ENCODE data around the gene NDUFA6. TPM values are rescaled to one million over a fixed set of nuclear protein-coding genes. Genes with fewer than 3 reads are reported as not detected.

NDUFA6 gene
- total RNA-seq, 4 donors from 2014 or later: 51.0 to 81.0 (median 64.9) TPM

DNA sequence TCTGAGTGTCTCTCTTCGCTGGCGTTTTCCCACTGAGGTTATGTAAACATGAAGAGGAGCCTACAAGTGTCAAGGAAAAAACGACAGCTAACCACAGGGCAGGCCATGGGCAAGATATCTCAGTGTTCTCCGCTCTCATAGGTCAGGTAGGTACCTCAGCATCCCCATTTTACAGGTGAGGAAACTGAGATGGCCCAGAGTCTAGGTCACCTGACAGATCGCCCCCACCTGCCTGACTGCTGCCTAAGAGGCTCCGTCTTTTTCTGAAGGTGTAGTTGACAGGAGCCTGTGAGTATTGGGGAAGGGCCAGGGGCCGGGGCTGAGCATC is 847 bp upstream of the NDUFA6 start:
- TF ChIP-seq, protein P1, sequence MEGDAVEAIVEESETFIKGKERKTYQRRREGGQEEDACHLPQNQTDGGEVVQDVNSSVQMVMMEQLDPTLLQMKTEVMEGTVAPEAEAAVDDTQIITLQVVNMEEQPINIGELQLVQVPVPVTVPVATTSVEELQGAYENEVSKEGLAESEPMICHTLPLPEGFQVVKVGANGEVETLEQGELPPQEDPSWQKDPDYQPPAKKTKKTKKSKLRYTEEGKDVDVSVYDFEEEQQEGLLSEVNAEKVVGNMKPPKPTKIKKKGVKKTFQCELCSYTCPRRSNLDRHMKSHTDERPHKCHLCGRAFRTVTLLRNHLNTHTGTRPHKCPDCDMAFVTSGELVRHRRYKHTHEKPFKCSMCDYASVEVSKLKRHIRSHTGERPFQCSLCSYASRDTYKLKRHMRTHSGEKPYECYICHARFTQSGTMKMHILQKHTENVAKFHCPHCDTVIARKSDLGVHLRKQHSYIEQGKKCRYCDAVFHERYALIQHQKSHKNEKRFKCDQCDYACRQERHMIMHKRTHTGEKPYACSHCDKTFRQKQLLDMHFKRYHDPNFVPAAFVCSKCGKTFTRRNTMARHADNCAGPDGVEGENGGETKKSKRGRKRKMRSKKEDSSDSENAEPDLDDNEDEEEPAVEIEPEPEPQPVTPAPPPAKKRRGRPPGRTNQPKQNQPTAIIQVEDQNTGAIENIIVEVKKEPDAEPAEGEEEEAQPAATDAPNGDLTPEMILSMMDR (IDR thresholded peaks at IDR 0.05; ENCODE audit: low read depth): no peak

DNA sequence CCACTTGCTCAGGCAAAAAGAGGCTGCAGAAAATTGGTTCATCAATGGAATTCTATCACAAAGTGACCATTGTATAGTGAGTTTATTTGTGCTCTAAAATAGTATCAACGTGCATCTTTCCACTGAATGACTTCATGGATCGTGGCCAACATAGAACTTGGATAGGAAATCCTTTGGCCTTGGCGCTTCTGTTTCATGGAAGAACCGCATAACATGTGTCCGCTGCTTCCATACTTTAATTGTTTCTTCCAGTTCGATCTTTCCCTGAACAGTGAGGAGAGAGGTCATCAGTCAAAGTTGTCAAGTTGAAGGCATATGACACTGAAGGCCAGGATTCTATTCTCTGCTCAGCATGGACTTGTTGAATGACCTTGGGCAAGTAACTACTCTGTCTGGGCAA is 4.5 kb downstream of the NDUFA6 start:
- TF ChIP-seq, protein P1 (IDR thresholded peaks at IDR 0.05; ENCODE audit: low read depth): no peak

DNA sequence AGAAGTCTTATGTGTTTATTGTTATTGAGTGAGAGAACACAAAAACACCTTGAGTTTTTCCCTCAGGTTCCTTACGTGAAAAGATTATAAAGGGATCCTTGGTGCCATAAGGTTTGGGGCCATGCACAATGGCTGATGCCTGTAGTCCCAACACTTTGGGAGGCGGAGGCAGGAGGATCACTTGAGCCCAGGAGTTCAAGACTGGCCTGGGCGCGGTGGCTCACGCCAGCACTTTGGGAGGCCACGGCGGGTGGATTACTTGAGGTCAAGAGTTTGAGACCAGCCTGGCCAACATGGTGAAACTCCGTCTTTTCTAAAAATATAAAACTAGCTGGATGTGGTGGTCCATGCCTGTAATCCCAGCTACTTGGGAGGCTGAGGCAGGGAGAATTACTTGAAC is 5.7 kb downstream of the NDUFA6 start:
- TF ChIP-seq, protein P1 (IDR thresholded peaks at IDR 0.05; ENCODE audit: low read depth): no peak

DNA sequence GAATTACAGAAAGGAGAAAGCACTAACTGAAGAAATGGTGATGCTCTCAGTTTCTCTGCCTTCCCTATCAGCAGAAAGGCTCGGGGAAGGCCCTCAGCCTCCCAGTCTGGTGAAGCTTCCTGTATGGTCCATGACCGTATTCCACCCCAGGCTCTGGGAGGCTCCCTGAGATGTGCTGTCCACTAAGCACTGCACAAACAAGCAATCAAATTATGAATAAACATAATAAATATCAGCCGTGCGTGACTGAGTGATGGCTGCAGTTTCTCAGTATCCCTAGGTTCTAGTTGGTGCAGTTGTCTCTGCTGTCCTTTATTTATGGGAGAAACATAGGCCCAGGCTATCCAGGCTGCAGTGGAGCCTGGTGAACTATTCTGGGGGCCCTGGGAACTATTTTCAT is 7.5 kb downstream of the NDUFA6 start:
- TF ChIP-seq, protein P1 (IDR thresholded peaks at IDR 0.05; ENCODE audit: low read depth): no peak

DNA sequence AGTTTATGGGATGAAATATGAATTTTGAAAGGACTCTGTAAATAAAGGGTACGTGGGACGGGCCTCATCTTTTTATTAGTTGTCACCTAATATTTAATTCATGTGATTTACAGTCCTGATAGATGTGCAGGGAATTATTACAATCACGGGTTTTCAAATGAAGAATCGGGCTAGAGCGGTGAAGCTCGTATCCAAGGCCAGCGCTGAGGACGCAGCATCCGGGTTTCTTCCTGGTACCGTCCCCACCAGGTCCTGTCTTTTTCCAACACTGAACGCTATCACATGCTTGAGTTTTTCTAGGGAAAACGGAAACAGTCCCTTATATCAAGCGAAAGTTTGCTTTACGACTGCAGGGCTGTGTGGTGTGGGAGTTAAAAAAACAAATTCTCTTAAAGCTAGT is 10.3 kb downstream of the NDUFA6 start:
- TF ChIP-seq, protein P1 (IDR thresholded peaks at IDR 0.05; ENCODE audit: low read depth): no peak

DNA sequence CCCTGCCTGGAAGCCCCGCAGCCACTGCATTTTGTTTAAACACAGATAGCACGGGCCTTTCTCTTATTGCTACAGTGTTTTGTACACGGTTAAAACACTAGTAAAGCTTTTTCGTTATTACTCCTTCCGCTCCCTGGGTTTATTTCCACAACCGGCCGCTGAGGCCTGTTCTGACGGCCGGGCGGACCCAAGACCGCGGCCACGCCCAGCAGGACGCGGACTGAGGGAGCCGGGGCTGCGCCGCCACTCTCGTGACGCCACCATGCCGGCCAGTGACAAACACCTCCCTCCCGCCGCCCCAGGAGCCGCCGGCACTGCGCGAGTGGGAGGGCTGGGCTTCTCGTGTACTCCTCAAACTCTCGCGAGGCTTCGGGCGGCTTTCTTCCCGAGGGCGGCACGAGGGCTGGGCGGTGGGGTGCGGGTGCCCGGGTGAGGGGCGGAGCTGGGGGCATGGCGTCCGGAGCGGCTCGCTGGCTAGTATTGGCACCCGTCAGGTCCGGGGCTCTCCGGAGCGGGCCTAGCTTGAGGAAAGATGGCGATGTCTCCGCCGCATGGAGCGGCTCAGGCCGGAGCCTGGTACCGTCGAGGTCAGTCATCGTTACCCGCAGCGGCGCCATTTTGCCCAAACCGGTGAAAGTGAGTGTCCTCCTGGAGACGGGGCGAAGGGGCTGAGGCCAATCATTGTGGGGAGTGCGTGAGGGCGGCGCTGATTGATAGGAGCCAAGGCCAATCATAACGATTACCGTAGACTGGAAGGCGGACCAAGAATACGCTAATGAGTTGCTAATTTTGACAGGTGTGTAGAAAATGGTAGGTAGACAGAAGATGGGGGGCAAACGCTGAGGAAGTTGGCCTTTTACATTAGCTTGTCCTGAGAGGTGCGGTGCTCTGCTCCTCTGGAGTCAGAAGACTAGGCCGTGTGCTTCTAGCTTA is 11.0 kb downstream of the NDUFA6 start, which contains the start of gene SMDT1:
Gene SMDT1, plus strand, starts transcription at position 382 of the 933 bp plus-strand sequence. Its CDS starts 69 bp downstream, at position 451.
- TF ChIP-seq, protein P1 (IDR thresholded peaks at IDR 0.05; ENCODE audit: low read depth): no peak

DNA sequence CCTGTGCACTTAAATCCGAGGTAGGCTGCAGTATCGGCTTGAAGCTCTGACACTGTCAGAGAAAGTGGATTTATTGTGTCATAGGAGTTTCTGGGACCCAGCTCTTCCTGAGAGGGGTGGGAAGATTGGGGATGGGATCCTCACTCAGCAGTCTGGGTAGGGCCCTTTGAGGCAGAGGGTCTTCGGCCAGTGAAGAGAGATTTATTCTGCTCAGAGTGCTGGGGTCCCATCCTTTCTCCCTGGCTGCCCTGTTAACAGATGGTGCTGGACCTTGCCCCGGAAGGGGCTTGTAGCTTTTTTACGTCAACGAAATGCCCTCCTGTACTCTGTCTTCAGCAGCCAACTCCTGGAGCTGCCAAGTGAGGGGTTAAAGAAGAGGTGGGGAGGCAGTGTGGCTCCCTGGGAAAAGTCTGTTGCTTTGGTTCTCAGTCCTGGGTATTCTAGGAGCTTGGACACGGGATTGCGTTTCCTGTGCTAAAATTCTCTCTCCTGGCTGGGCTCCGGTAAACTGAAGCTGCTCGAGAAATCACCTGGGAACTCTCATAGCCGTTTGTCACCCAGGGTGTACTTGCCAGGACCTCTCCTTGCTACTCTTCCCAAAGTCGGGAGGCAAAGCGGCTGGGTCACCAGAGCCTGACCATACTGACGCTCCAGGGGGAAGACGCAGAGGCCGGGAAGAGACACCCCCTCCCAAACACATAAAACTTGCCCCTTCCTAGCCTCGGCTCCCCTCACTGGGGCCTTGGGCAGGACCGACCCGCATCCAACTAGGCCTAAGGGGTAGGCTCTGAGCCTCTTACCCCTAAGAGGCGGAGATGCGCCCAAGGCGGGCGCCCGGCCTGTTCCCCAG is 11.9 kb downstream of the NDUFA6 start:
- TF ChIP-seq, protein P1 (IDR thresholded peaks at IDR 0.05; ENCODE audit: low read depth): no peak
